H1 (cell line): ENCODE results near the gene SPIRE1. TPM values are rescaled to one million over a fixed set of nuclear protein-coding genes. Genes with fewer than 3 reads are reported as not detected.

Experiments
- CTCF ChIA-PET: fragments of 300-600 bp; sonication (Branson Sonifier 250); formaldehyde crosslinking; loops from one replicate; lab custom pipeline; 2021; ENCODE audit not compliant: partially characterized antibody; lab: Charles Lee
- POLR2A ChIA-PET: fragments of 300-600 bp; sonication (Branson Sonifier 250); formaldehyde crosslinking; loops from one replicate; lab custom pipeline; 2021; ENCODE audit warnings: inconsistent platforms; ENCODE audit not compliant: partially characterized antibody; lab: Charles Lee
- DNase-seq, 2 experiments: peaks; one replicate each; pipeline versions ENCODE4 v3.0.0 to v3.0.0-alpha.2; 2010 to 2022; ENCODE audit warnings: low spot score in 2 of 2, low read depth in 1 of 2, mixed read lengths in 1 of 2
- FAIRE-seq: peaks from 2 replicates; lab custom pipeline; 2011; peaks lifted over from hg19 to GRCh38; lab: Jason Lieb, UNC
- H2AFZ ChIP-seq: 2 replicates; pipeline ENCODE4 v1.8.1; 2012; ENCODE audit warnings: low read length, inconsistent platforms
- H2AK5ac ChIP-seq: 2 replicates; pipeline ENCODE4 v1.6.1; 2013; ENCODE audit warnings: low read depth, low read length
- H2BK120ac ChIP-seq: replicated peaks from 2 replicates; pipeline ENCODE3; 2013; ENCODE audit warnings: low read depth, low read length, inconsistent platforms
- H2BK12ac ChIP-seq: 2 replicates; pipeline ENCODE4 v1.6.1; 2013; ENCODE audit warnings: low read depth, low read length
- H2BK15ac ChIP-seq: 2 replicates; pipeline ENCODE4 v1.6.1; 2013; ENCODE audit warnings: low read length
- H2BK20ac ChIP-seq: 2 replicates; pipeline ENCODE4 v1.6.1; 2013; ENCODE audit warnings: low read length
- H2BK5ac ChIP-seq: 2 replicates; pipeline ENCODE4 v1.6.1; 2013; ENCODE audit warnings: low read depth, low read length
- H3K14ac ChIP-seq: 2 replicates; pipeline ENCODE4 v1.6.1; 2013; ENCODE audit warnings: inconsistent platforms; ENCODE audit not compliant: insufficient read length
- H3K18ac ChIP-seq: 2 replicates; pipeline ENCODE4 v1.6.1; 2013; ENCODE audit warnings: low read length; ENCODE audit errors: extremely low read depth
- H3K23ac ChIP-seq: 2 replicates; pipeline ENCODE4 v1.6.1; 2013; ENCODE audit warnings: inconsistent platforms; ENCODE audit not compliant: insufficient read length
- H3K23me2 ChIP-seq: 2 replicates; pipeline ENCODE4 v1.6.1; 2013; ENCODE audit warnings: low read depth, low read length
- H3K27ac ChIP-seq: 2 replicates; pipeline ENCODE4 v1.6.1; 2011; ENCODE audit warnings: low read depth, low read length, inconsistent platforms
- H3K27me3 ChIP-seq, 4 experiments: replicated peaks in 1 of 4; 1 replicate in 1 of 4; 2 replicates in 3 of 4; pipeline versions ENCODE4 v1.6.1 to v1.8.1; 2011 to 2013; ENCODE audit warnings: low read length in 3 of 4, mild to moderate bottlenecking in 3 of 4, inconsistent platforms in 2 of 4, mixed read lengths in 2 of 4, moderate library complexity in 1 of 4; ENCODE audit not compliant: control insufficient read depth in 3 of 4, insufficient read depth in 3 of 4; ENCODE audit errors: extremely low read depth in 1 of 4
- H3K36me3 ChIP-seq, 4 experiments: 2 replicates each; pipeline versions ENCODE4 v1.6.1 to v1.8.1; 2011 to 2013; ENCODE audit warnings: mild to moderate bottlenecking in 4 of 4, low read length in 3 of 4, moderate library complexity in 2 of 4, control low read depth in 1 of 4, inconsistent platforms in 1 of 4; ENCODE audit not compliant: insufficient read depth in 4 of 4, control insufficient read depth in 2 of 4
- H3K4ac ChIP-seq: replicated peaks from 2 replicates; pipeline ENCODE3; 2013; ENCODE audit warnings: low read length, low read depth, mixed read lengths, inconsistent platforms; ENCODE audit not compliant: insufficient read length
- H3K4me1 ChIP-seq, 4 experiments: replicated peaks in 1 of 4; 1 replicate in 1 of 4; 2 replicates in 3 of 4; pipeline versions ENCODE4 v1.6.1 to v1.8.1; 2011 to 2013; ENCODE audit warnings: low read length in 3 of 4, inconsistent platforms in 2 of 4, mixed read lengths in 1 of 4; ENCODE audit not compliant: insufficient read depth in 4 of 4, control insufficient read depth in 3 of 4
- H3K4me2 ChIP-seq, 2 experiments: 2 replicates each; pipeline versions ENCODE4 v1.6.1 to v1.8.1; 2011 to 2013; ENCODE audit warnings: low read depth in 2 of 2, low read length in 2 of 2, control low read depth in 1 of 2, inconsistent platforms in 1 of 2, mild to moderate bottlenecking in 1 of 2; ENCODE audit not compliant: insufficient read depth in 1 of 2
- H3K4me3 ChIP-seq, 4 experiments: fragments of 200-600, 300-600 bp in 1 of 4; sonication (generic), shearing (Covaris generic), sonication (Bioruptor Twin) in 1 of 4; 2 replicates each; pipeline versions ENCODE4 v1.5.1 to v1.8.1; 2011 to 2016; ENCODE audit warnings: low read length in 4 of 4, low read depth in 3 of 4, control low read depth in 2 of 4, inconsistent platforms in 2 of 4, mild to moderate bottlenecking in 2 of 4, mixed read lengths in 1 of 4, moderate library complexity in 1 of 4; ENCODE audit not compliant: insufficient read depth in 2 of 4; ENCODE audit errors: extremely low read depth in 1 of 4
- H3K56ac ChIP-seq: replicated peaks from 2 replicates; pipeline ENCODE3; 2013; ENCODE audit warnings: low read depth, mild to moderate bottlenecking, mixed read lengths, low read length, inconsistent platforms; ENCODE audit not compliant: insufficient read length
- H3K79me1 ChIP-seq: 2 replicates; pipeline ENCODE4 v1.6.1; 2013; ENCODE audit warnings: low read depth, low read length, control low read depth
- H3K79me2 ChIP-seq, 2 experiments: 2 replicates each; pipeline versions ENCODE4 v1.6.1 to v1.8.1; 2012 to 2013; ENCODE audit warnings: low read length in 2 of 2, mild to moderate bottlenecking in 2 of 2, inconsistent platforms in 1 of 2; ENCODE audit not compliant: insufficient read depth in 2 of 2, control insufficient read depth in 1 of 2
- H3K9ac ChIP-seq, 4 experiments: replicated peaks in 1 of 4; 1 replicate in 1 of 4; 2 replicates in 3 of 4; pipeline versions ENCODE4 v1.6.1 to v1.8.1; 2011 to 2013; ENCODE audit warnings: low read depth in 3 of 4, low read length in 3 of 4, control low read depth in 2 of 4, mild to moderate bottlenecking in 2 of 4, moderate library complexity in 2 of 4, inconsistent platforms in 1 of 4; ENCODE audit errors: extremely low read depth in 1 of 4
- H3K9me3 ChIP-seq, 2 experiments: 2 replicates each; pipeline versions ENCODE4 v1.6.1 to v1.8.1; 2012 to 2013; ENCODE audit warnings: mild to moderate bottlenecking in 2 of 2, moderate library complexity in 2 of 2, control low read depth in 1 of 2, inconsistent platforms in 1 of 2, low read depth in 1 of 2, low read length in 1 of 2, mixed read lengths in 1 of 2; ENCODE audit not compliant: insufficient read depth in 2 of 2
- H4K20me1 ChIP-seq, 2 experiments: replicated peaks in 1 of 2; 2 replicates each; pipeline versions ENCODE3 to v1.8.1; 2011 to 2013; ENCODE audit warnings: inconsistent platforms in 2 of 2, low read length in 2 of 2, mild to moderate bottlenecking in 1 of 2; ENCODE audit not compliant: insufficient read depth in 2 of 2, control insufficient read depth in 1 of 2
- H4K5ac ChIP-seq: 2 replicates; pipeline ENCODE4 v1.6.1; 2013; ENCODE audit warnings: low read length, low read depth, mixed read lengths, inconsistent platforms; ENCODE audit not compliant: insufficient read length
- H4K8ac ChIP-seq: 2 replicates; pipeline ENCODE4 v1.8.0; 2013; ENCODE audit warnings: mild to moderate bottlenecking, moderate library complexity, low read length, inconsistent platforms; ENCODE audit not compliant: insufficient read depth; ENCODE audit errors: extremely low read depth
- H4K91ac ChIP-seq: replicated peaks from 2 replicates; pipeline ENCODE3; 2013; ENCODE audit warnings: low read length, mixed read lengths, inconsistent platforms; ENCODE audit not compliant: insufficient read length
- CEBPB ChIP-seq: IDR thresholded peaks from 2 replicates; pipeline ENCODE4 v1.6.1; 2012; ENCODE audit warnings: low read depth, low read length
- POLR2A ChIP-seq, 2 experiments: IDR thresholded peaks; 1 replicate in 1 of 2; 2 replicates in 1 of 2; pipeline ENCODE4 v1.6.1; 2011; ENCODE audit warnings: low read depth in 2 of 2, low read length in 2 of 2, mild to moderate bottlenecking in 2 of 2; ENCODE audit errors: control extremely low read depth in 1 of 2
- WGBS, 2 experiments: shearing (Covaris generic) in 1 of 2; methylation state at CpG; one replicate each; pipeline versions ENCODE4 v1.1.6 to v1.1.7; 2013 to 2015; ENCODE audit warnings: low lambda C conversion rate in 2 of 2, mixed read lengths in 2 of 2, inconsistent platforms in 1 of 2, low coverage in 1 of 2, missing lambda C conversion rate in 1 of 2; ENCODE audit not compliant: insufficient replicate concordance in 2 of 2, insufficient coverage in 1 of 2, insufficient read length in 1 of 2; ENCODE audit errors: extremely low coverage in 1 of 2, missing lambda C conversion rate in 1 of 2; 5-methylcytosine and 5-hydroxymethylcytosine counted together
- polyA plus RNA-seq, 7 experiments: library from polyadenylated mRNA; depleted of rRNA in 3 of 7; stranded (reverse) in 5 of 7; unstranded in 2 of 7; fragments of >200 nt in 5 of 7; fragments of 200-250 nt in 2 of 7; gene quantifications; 1 replicate in 5 of 7; 2 replicates in 1 of 7; 4 replicates in 1 of 7; pipeline versions ENCODE4 v1.2.1 to v1.2.3, GENCODE V29; 2011 to 2013; ENCODE audit warnings: missing spikeins in 2 of 7, mixed read lengths in 2 of 7
- total RNA-seq: library from RNA; stranded (reverse); fragmentation: NEBNext Ultra II Directional; extraction: Animal tissue kit (Norgen Biotek cat#: 25700); gene quantifications from 2 replicates; pipeline ENCODE4 v1.2.1, GENCODE V29; 2021

SPIRE1 gene
- total and polyA plus RNA-seq, 2 of the 8 experiments (the other 6 are each of a cell fraction or from before 2014, with no cell fraction given): 6.0 to 21.5 TPM

GRCh38 chr18:12585218-12585617 lies 72.7 kb downstream of the SPIRE1 start:
- DNase-seq: no peak
- Histone ChIP-seq H3K9ac (no peak overlapping the region), H2AFZ (no peak overlapping the region), H3K36me3 (no peaks in the 10 kb centered on the region), H3K27ac (no peak overlapping the region), H4K20me1 (no peaks in the 10 kb centered on the region), H3K9me3 (no peaks in the 10 kb centered on the region), H3K4me2 (no peak overlapping the region), H2BK15ac (no peak overlapping the region), H3K56ac (no peak overlapping the region), H3K4ac (no peak overlapping the region), H4K5ac (no peak overlapping the region), H3K23ac (no peak overlapping the region), H3K27me3 (no peaks in the 10 kb centered on the region), H2BK20ac (no peak overlapping the region), H3K14ac (no peak overlapping the region), H3K23me2 (no peaks in the 10 kb centered on the region), H3K4me1 (no peaks in the 10 kb centered on the region), H2AK5ac (no peak overlapping the region), H4K8ac (no peak overlapping the region), H3K18ac (no peak overlapping the region), H3K79me1 (no peaks in the 10 kb centered on the region), H2BK5ac (no peak overlapping the region), H3K79me2 (no peaks in the 10 kb centered on the region), H4K91ac (no peak overlapping the region), H2BK120ac (no peak overlapping the region), H3K4me3 (no peak overlapping the region), H2BK12ac (no peak overlapping the region)
- 100% methylated on average over 1 of the region's 1 CpG; no CpG with 5 or more reads in 1 of the 2 experiments for WGBS, 2 experiments
- TF ChIP-seq POLR2A (IDR thresholded peaks at IDR 0.05; ENCODE audit: control extremely low read depth in 1 of 2, low read depth in 2 of 2, low read length in 2 of 2) (no peak), CEBPB (peak; percentile 68; the same call in 1 of the 2 replicates)
- CTCF ChIA-PET: interaction anchor here (0.8 to 1.3 kb wide), 3 partner anchors 46 to 58 kb away, joined by 3 read pairs; no protein-coding TSS in a partner anchor
- POLR2A ChIA-PET: interaction anchor here (1.2 kb wide), 1 partner anchor 12 kb away, joined by 3 read pairs; no protein-coding TSS in a partner anchor
- no peak for FAIRE-seq
